Fibroblast of skin of right quadriceps (primary cell): ENCODE results near the gene DGLUCY.
"Not testable (repeated sequence)": the region's sequence is repeated elsewhere in the genome, so short reads cannot be mapped to it uniquely, and the experiment has no call there.

ENCODE experiments used
- DNase-seq: peaks from one replicate; pipeline ENCODE4 v3.0.0-alpha.2; 2013

DGLUCY gene

GRCh38 chr14:91111443-91111842, 2.4 kb upstream of the DGLUCY start:
- DNase-seq: no peak

GRCh38 chr14:91112194-91112593, 1.7 kb upstream of the DGLUCY start:
- no peak for DNase-seq

GRCh38 chr14:91114079-91115065, 499 bp downstream of the DGLUCY start:
- peak; percentile 25 for DNase-seq

GRCh38 chr14:91115986-91116770, 2.3 kb downstream of the DGLUCY start:
- DNase-seq: no peak

GRCh38 chr14:91116913-91117588, 3.2 kb downstream of the DGLUCY start:
- no peak for DNase-seq

GRCh38 chr14:91117960-91118359, 4.1 kb downstream of the DGLUCY start:
- no peak for DNase-seq

- DNase-seq: no peak
Observed at GRCh38 chr14:91118511-91119068, 4.7 kb downstream of the DGLUCY start.

- peak; percentile 64 for DNase-seq
Observed at GRCh38 chr14:91119556-91120311, 5.9 kb downstream of the DGLUCY start.

GRCh38 chr14:91123201-91123600, 9.3 kb downstream of the DGLUCY start:
- DNase-seq: no peak

- not testable (repeated sequence) for DNase-seq
Observed at GRCh38 chr14:91124406-91125270, 10.8 kb downstream of the DGLUCY start.

GRCh38 chr14:91125271-91125660, 11.4 kb downstream of the DGLUCY start:
- DNase-seq: no peak

- no peak for DNase-seq
Observed at GRCh38 chr14:91125801-91126200, 11.9 kb downstream of the DGLUCY start.

- DNase-seq: no peak
Observed at GRCh38 chr14:91126761-91127160, 12.9 kb downstream of the DGLUCY start.

- no peak for DNase-seq
Observed at GRCh38 chr14:91127401-91127801, 13.5 kb downstream of the DGLUCY start.

- no peak for DNase-seq
Observed at GRCh38 chr14:91127924-91128323, 14.1 kb downstream of the DGLUCY start.

GRCh38 chr14:91128699-91129098, 14.8 kb downstream of the DGLUCY start:
- DNase-seq: no peak

- no peak for DNase-seq
Observed at GRCh38 chr14:91129261-91129660, 15.4 kb downstream of the DGLUCY start.

- DNase-seq: no peak
Observed at GRCh38 chr14:91135039-91135438, 21.2 kb downstream of the DGLUCY start.

- no peak for DNase-seq
Observed at GRCh38 chr14:91138511-91139359, 24.9 kb downstream of the DGLUCY start.

- DNase-seq: no peak
Observed at GRCh38 chr14:91139776-91140175, 25.9 kb downstream of the DGLUCY start.
